ENCODE measurements around the gene B3GAT1. TPM values are rescaled to one million over a fixed set of nuclear protein-coding genes. Genes with fewer than 3 reads are reported as not detected.

Gene B3GAT1
- total RNA-seq, 4 donors from 2014 or later, result 0.14 to 0.16 TPM; not detected in 2

- Histone ChIP-seq H3K36me3 (no peaks in the 10 kb centered on the region), H3K27me3 (no peaks in the 10 kb centered on the region), H3K9me3 (no peaks in the 10 kb centered on the region), H3K4me3 (no peak overlapping the region), H3K4me1 (peaks cover 0 to 7% (median 3%) of the 10 kb centered on the region in 4 donors), H3K27ac (no peak overlapping the region)
- DNase-seq, result no peak
- intact Hi-C loops (cut with DNase I; ENCODE audit: low total_unique reads) (loop anchor here (5.0 kb wide), 1 partner anchor 294 kb away; the partner anchor contains the start of gene JAM3), in situ Hi-C loops (cut with MboI; ENCODE audit: low pct_ligation_motif_present in 1 of 4, low pct_unique_long_range_greater_than_20kb in 1 of 4, low sequenced_read_pairs in 3 of 4) (no loop called here)
- TF ChIP-seq POLR2A (IDR thresholded peaks at IDR 0.05) (no peak), EP300 (IDR thresholded peaks at IDR 0.05; ENCODE audit: low read depth) (no peak), CTCF (IDR thresholded peaks at IDR 0.05) (no peak), POLR2AphosphoS5 (IDR thresholded peaks at IDR 0.05) (no peak)
- WGBS, 2 donors (ENCODE audit: low coverage in 1 of 2), result 67 to 85% methylated on average over 3 to 26 of the region's 26 CpGs
These were observed 50.4 kb downstream of the B3GAT1 start for GRCh38 chr11:134361661-134362060.

- H3K27ac ChIP-seq, result no peak overlapping the region
- H3K4me3 ChIP-seq, result no peak overlapping the region
- 28 to 71% methylated on average over 2 to 30 of the region's 30 CpGs for WGBS, 2 donors (ENCODE audit: low coverage in 1 of 2)
- DNase-seq, result peak; percentile 84
- in situ Hi-C loops (cut with MboI; ENCODE audit: low pct_ligation_motif_present in 1 of 4, low pct_unique_long_range_greater_than_20kb in 1 of 4, low sequenced_read_pairs in 3 of 4), result no loop called here
- no peaks in the 10 kb centered on the region for H3K9me3 ChIP-seq
- intact Hi-C loops (cut with DNase I; ENCODE audit: low total_unique reads), result loop anchor here (5.0 kb wide), 1 partner anchor 293 kb away; the partner anchor contains the start of gene JAM3
- no peaks in the 10 kb centered on the region for H3K27me3 ChIP-seq
- TF ChIP-seq EP300 (IDR thresholded peaks at IDR 0.05; ENCODE audit: low read depth), result no peak
- no peak for TF ChIP-seq POLR2AphosphoS5 (IDR thresholded peaks at IDR 0.05)
- TF ChIP-seq CTCF (IDR thresholded peaks at IDR 0.05), result peak; percentile 75 to 89 (median 88)
- no peaks in the 10 kb centered on the region for H3K36me3 ChIP-seq
- H3K4me1 ChIP-seq, result peaks cover 0 to 7% (median 3%) of the 10 kb centered on the region in 4 donors
These were observed 51.8 kb downstream of the B3GAT1 start for GRCh38 chr11:134360050-134360835.

DNA sequence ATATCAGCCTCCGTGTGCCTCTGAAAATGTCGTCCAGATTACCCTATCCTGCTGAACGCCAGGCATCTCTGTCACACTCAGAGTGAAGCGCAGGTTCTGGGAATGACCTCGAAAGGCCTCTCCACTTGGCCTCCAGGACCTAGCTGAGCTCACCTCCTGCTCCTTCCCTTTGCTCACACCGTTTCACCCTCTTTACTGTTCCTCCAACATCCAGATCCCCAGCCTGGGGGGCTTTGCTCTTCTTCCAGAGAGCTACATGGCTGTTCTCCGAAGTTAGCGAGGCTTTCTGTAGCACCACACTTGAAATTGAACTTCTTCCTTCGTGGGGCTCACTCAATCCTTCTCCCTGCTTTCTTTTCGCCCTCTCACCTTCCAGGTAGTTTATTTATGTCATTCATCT lies 52.4 kb downstream of the B3GAT1 start:
- WGBS, 2 donors (ENCODE audit: low coverage in 1 of 2), result 70 to 89% methylated on average over 4 to 10 of the region's 10 CpGs
- Histone ChIP-seq H3K27ac (no peak overlapping the region), H3K4me3 (no peak overlapping the region), H3K4me1 (peaks cover 0 to 7% (median 3%) of the 10 kb centered on the region in 4 donors), H3K36me3 (no peaks in the 10 kb centered on the region), H3K27me3 (no peaks in the 10 kb centered on the region), H3K9me3 (no peaks in the 10 kb centered on the region)
- in situ Hi-C loops (cut with MboI; ENCODE audit: low pct_ligation_motif_present in 1 of 4, low pct_unique_long_range_greater_than_20kb in 1 of 4, low sequenced_read_pairs in 3 of 4), result no loop called here
- intact Hi-C loops (cut with DNase I; ENCODE audit: low total_unique reads), result loop anchor here (5.0 kb wide), 1 partner anchor 292 kb away; the partner anchor contains the start of gene JAM3
- TF ChIP-seq POLR2AphosphoS5 (IDR thresholded peaks at IDR 0.05) (no peak), EP300 (IDR thresholded peaks at IDR 0.05; ENCODE audit: low read depth) (no peak), CTCF (IDR thresholded peaks at IDR 0.05) (no peak), POLR2A (IDR thresholded peaks at IDR 0.05) (no peak)
- no peak for DNase-seq

GRCh38 chr11:134358856-134359490 lies 53.1 kb downstream of the B3GAT1 start:
- no peak for DNase-seq
- Histone ChIP-seq H3K36me3 (no peaks in the 10 kb centered on the region), H3K4me3 (no peak overlapping the region), H3K4me1 (peaks cover 0 to 7% (median 3%) of the 10 kb centered on the region in 4 donors), H3K27me3 (no peaks in the 10 kb centered on the region), H3K9me3 (no peaks in the 10 kb centered on the region), H3K27ac (no peak overlapping the region)
- intact Hi-C loops (cut with DNase I; ENCODE audit: low total_unique reads) (no loop called here), in situ Hi-C loops (cut with MboI; ENCODE audit: low pct_ligation_motif_present in 1 of 4, low pct_unique_long_range_greater_than_20kb in 1 of 4, low sequenced_read_pairs in 3 of 4) (no loop called here)
- 80 to 88% methylated on average over 1 to 18 of the region's 18 CpGs for WGBS, 2 donors (ENCODE audit: low coverage in 1 of 2)
- TF ChIP-seq POLR2AphosphoS5 (IDR thresholded peaks at IDR 0.05) (no peak), POLR2A (IDR thresholded peaks at IDR 0.05) (no peak), CTCF (IDR thresholded peaks at IDR 0.05) (no peak), EP300 (IDR thresholded peaks at IDR 0.05; ENCODE audit: low read depth) (no peak)

Measured in transverse colon (tissue), 4 donors.